ENCODE results near the gene SNTN.

DNA sequence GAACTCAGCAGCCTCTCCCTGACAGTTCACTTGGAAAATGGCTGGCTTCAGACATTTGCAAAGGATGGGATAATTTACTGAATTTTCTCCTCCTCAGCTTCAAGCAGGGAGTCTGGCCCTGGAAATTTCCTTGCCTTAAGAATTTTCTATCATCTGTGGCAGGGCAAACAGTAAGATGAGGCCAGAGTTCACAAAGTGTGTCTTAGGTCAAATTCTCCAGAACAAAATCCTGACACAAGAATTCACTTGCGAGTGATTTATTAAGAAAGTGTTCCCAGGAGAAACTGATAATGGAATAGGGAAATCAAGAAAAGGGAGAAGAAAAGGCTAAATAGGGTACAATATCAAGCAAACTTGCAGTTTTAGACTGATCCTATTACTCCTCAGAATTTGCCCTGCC lies 55.3 kb downstream of the SNTN start:
- TF ChIP-seq, protein P1, sequence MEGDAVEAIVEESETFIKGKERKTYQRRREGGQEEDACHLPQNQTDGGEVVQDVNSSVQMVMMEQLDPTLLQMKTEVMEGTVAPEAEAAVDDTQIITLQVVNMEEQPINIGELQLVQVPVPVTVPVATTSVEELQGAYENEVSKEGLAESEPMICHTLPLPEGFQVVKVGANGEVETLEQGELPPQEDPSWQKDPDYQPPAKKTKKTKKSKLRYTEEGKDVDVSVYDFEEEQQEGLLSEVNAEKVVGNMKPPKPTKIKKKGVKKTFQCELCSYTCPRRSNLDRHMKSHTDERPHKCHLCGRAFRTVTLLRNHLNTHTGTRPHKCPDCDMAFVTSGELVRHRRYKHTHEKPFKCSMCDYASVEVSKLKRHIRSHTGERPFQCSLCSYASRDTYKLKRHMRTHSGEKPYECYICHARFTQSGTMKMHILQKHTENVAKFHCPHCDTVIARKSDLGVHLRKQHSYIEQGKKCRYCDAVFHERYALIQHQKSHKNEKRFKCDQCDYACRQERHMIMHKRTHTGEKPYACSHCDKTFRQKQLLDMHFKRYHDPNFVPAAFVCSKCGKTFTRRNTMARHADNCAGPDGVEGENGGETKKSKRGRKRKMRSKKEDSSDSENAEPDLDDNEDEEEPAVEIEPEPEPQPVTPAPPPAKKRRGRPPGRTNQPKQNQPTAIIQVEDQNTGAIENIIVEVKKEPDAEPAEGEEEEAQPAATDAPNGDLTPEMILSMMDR (IDR thresholded peaks at IDR 0.05; ENCODE audit: extremely low read depth in 1 of 2, insufficient read depth in 1 of 2, low read depth in 1 of 2, low read length in 2 of 2): no peak
- TF ChIP-seq EZH2 (IDR thresholded peaks at IDR 0.05; ENCODE audit: borderline replicate concordance, low read depth, low read length, severe bottlenecking) (no peak), POLR2A (IDR thresholded peaks at IDR 0.05; ENCODE audit: low read depth, low read length) (no peak), FOS (IDR thresholded peaks at IDR 0.05; ENCODE audit: borderline replicate concordance, insufficient read depth, low read length) (no peak), POLR2AphosphoS5 (IDR thresholded peaks at IDR 0.05; ENCODE audit: insufficient read depth, low read depth, low read length) (no peak), GATA2 (IDR thresholded peaks at IDR 0.05; ENCODE audit: insufficient read depth, insufficient read length, low read depth, low read length) (no peak), JUN (IDR thresholded peaks at IDR 0.05; ENCODE audit: borderline replicate concordance, insufficient read depth, insufficient read length, low read depth) (no peak)
- TF ChIP-seq, protein P2, sequence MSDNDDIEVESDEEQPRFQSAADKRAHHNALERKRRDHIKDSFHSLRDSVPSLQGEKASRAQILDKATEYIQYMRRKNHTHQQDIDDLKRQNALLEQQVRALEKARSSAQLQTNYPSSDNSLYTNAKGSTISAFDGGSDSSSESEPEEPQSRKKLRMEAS (IDR thresholded peaks at IDR 0.05; ENCODE audit: insufficient read depth, insufficient read length): no peak
